ENCODE measurements around the gene AKAP8.

Gene AKAP8

GRCh38 chr19:15381864-15382263, 2.3 kb upstream of the AKAP8 start:
- 0 out of 2 replicates have a peak overlapping the region, but pooled peaks have one; percentile 61 for H3K9ac ChIP-seq (ENCODE audit: low read depth, low read length)
- H3K4me3 ChIP-seq (ENCODE audit: low read length), result no peak overlapping the region
- no peak overlapping the region for H3K27ac ChIP-seq (ENCODE audit: low read length)
- no peaks in the 10 kb centered on the region for H3K27me3 ChIP-seq (ENCODE audit: insufficient read depth, low read length)
- H3K36me3 ChIP-seq (ENCODE audit: insufficient read depth, low read depth, low read length), result peaks cover 22% of the 10 kb centered on the region
- H3K9me3 ChIP-seq (ENCODE audit: insufficient read depth, low read depth, low read length), result no peaks in the 10 kb centered on the region
- H3K4me1 ChIP-seq (ENCODE audit: insufficient read depth, low read length), result no peaks in the 10 kb centered on the region; the same call in 1 of the 2 replicates

GRCh38 chr19:15381429-15381828, 1.8 kb upstream of the AKAP8 start:
- Histone ChIP-seq H3K4me3 (ENCODE audit: low read length) (peak overlapping the region; percentile 82), H3K9me3 (ENCODE audit: insufficient read depth, low read depth, low read length) (no peaks in the 10 kb centered on the region), H3K9ac (ENCODE audit: low read depth, low read length) (peak overlapping the region; percentile 61; the same call in 1 of the 2 replicates), H3K36me3 (ENCODE audit: insufficient read depth, low read depth, low read length) (peaks cover 17% of the 10 kb centered on the region), H3K27me3 (ENCODE audit: insufficient read depth, low read length) (no peaks in the 10 kb centered on the region), H3K4me1 (ENCODE audit: insufficient read depth, low read length) (no peaks in the 10 kb centered on the region; the same call in 1 of the 2 replicates), H3K27ac (ENCODE audit: low read length) (no peak overlapping the region)

- H3K9me3 ChIP-seq (ENCODE audit: insufficient read depth, low read depth, low read length), result no peaks in the 10 kb centered on the region
- H3K27me3 ChIP-seq (ENCODE audit: insufficient read depth, low read length), result no peaks in the 10 kb centered on the region
- peaks cover 13% of the 10 kb centered on the region; the same call in 1 of the 2 replicates for H3K36me3 ChIP-seq (ENCODE audit: insufficient read depth, low read depth, low read length)
- peak overlapping the region; percentile 82 for H3K4me3 ChIP-seq (ENCODE audit: low read length)
- peak overlapping the region; percentile 61 for H3K9ac ChIP-seq (ENCODE audit: low read depth, low read length)
- peak overlapping the region; percentile 67 for H3K27ac ChIP-seq (ENCODE audit: low read length)
- H3K4me1 ChIP-seq (ENCODE audit: insufficient read depth, low read length), result no peaks in the 10 kb centered on the region; the same call in 1 of the 2 replicates
Measured at GRCh38 chr19:15379999-15380647, 536 bp upstream of the AKAP8 start.

GRCh38 chr19:15378534-15379082, 979 bp downstream of the AKAP8 start:
- Histone ChIP-seq H3K4me3 (ENCODE audit: low read length) (peak overlapping the region; percentile 87), H3K9ac (ENCODE audit: low read depth, low read length) (peak overlapping the region; percentile 89), H3K4me1 (ENCODE audit: insufficient read depth, low read length) (no peaks in the 10 kb centered on the region; the same call in 1 of the 2 replicates), H3K9me3 (ENCODE audit: insufficient read depth, low read depth, low read length) (no peaks in the 10 kb centered on the region), H3K36me3 (ENCODE audit: insufficient read depth, low read depth, low read length) (peaks cover 15% of the 10 kb centered on the region; the same call in 1 of the 2 replicates), H3K27me3 (ENCODE audit: insufficient read depth, low read length) (no peaks in the 10 kb centered on the region), H3K27ac (ENCODE audit: low read length) (peak overlapping the region; percentile 75)

GRCh38 chr19:15374796-15375440, 4.7 kb downstream of the AKAP8 start:
- H3K4me1 ChIP-seq (ENCODE audit: insufficient read depth, low read length), result no peaks in the 10 kb centered on the region; the same call in 1 of the 2 replicates
- no peak overlapping the region for H3K4me3 ChIP-seq (ENCODE audit: low read length)
- H3K36me3 ChIP-seq (ENCODE audit: insufficient read depth, low read depth, low read length), result peaks cover 39% of the 10 kb centered on the region
- no peaks in the 10 kb centered on the region for H3K9me3 ChIP-seq (ENCODE audit: insufficient read depth, low read depth, low read length)
- no peaks in the 10 kb centered on the region for H3K27me3 ChIP-seq (ENCODE audit: insufficient read depth, low read length)
- H3K27ac ChIP-seq (ENCODE audit: low read length), result no peak overlapping the region
- no peak overlapping the region for H3K9ac ChIP-seq (ENCODE audit: low read depth, low read length)

- no peak overlapping the region for H3K27ac ChIP-seq (ENCODE audit: low read length)
- no peaks in the 10 kb centered on the region for H3K9me3 ChIP-seq (ENCODE audit: insufficient read depth, low read depth, low read length)
- peaks cover 46% of the 10 kb centered on the region for H3K36me3 ChIP-seq (ENCODE audit: insufficient read depth, low read depth, low read length)
- no peaks in the 10 kb centered on the region for H3K27me3 ChIP-seq (ENCODE audit: insufficient read depth, low read length)
- no peaks in the 10 kb centered on the region; the same call in 1 of the 2 replicates for H3K4me1 ChIP-seq (ENCODE audit: insufficient read depth, low read length)
- no peak overlapping the region for H3K4me3 ChIP-seq (ENCODE audit: low read length)
- H3K9ac ChIP-seq (ENCODE audit: low read depth, low read length), result no peak overlapping the region
Measured at GRCh38 chr19:15374105-15374651, 5.4 kb downstream of the AKAP8 start.

GRCh38 chr19:15373644-15374043, 5.9 kb downstream of the AKAP8 start:
- Histone ChIP-seq H3K27me3 (ENCODE audit: insufficient read depth, low read length) (no peaks in the 10 kb centered on the region), H3K4me3 (ENCODE audit: low read length) (no peak overlapping the region), H3K9me3 (ENCODE audit: insufficient read depth, low read depth, low read length) (no peaks in the 10 kb centered on the region), H3K9ac (ENCODE audit: low read depth, low read length) (no peak overlapping the region), H3K27ac (ENCODE audit: low read length) (no peak overlapping the region), H3K36me3 (ENCODE audit: insufficient read depth, low read depth, low read length) (peaks cover 51% of the 10 kb centered on the region), H3K4me1 (ENCODE audit: insufficient read depth, low read length) (no peaks in the 10 kb centered on the region; the same call in 1 of the 2 replicates)

- Histone ChIP-seq H3K27ac (ENCODE audit: low read length) (no peak overlapping the region), H3K36me3 (ENCODE audit: insufficient read depth, low read depth, low read length) (peaks cover 59% of the 10 kb centered on the region), H3K27me3 (ENCODE audit: insufficient read depth, low read length) (no peaks in the 10 kb centered on the region), H3K4me1 (ENCODE audit: insufficient read depth, low read length) (no peaks in the 10 kb centered on the region; the same call in 1 of the 2 replicates), H3K9me3 (ENCODE audit: insufficient read depth, low read depth, low read length) (no peaks in the 10 kb centered on the region), H3K4me3 (ENCODE audit: low read length) (no peak overlapping the region), H3K9ac (ENCODE audit: low read depth, low read length) (no peak overlapping the region)
Measured at GRCh38 chr19:15372891-15373301, 6.7 kb downstream of the AKAP8 start.

- Histone ChIP-seq H3K9ac (ENCODE audit: low read depth, low read length) (no peak overlapping the region), H3K9me3 (ENCODE audit: insufficient read depth, low read depth, low read length) (no peaks in the 10 kb centered on the region), H3K27ac (ENCODE audit: low read length) (no peak overlapping the region), H3K27me3 (ENCODE audit: insufficient read depth, low read length) (no peaks in the 10 kb centered on the region), H3K4me1 (ENCODE audit: insufficient read depth, low read length) (no peaks in the 10 kb centered on the region; the same call in 1 of the 2 replicates), H3K36me3 (ENCODE audit: insufficient read depth, low read depth, low read length) (peaks cover 63% of the 10 kb centered on the region), H3K4me3 (ENCODE audit: low read length) (no peak overlapping the region)
Measured at GRCh38 chr19:15372470-15372869, 7.1 kb downstream of the AKAP8 start.

GRCh38 chr19:15371786-15372380, 7.7 kb downstream of the AKAP8 start:
- H3K9me3 ChIP-seq (ENCODE audit: insufficient read depth, low read depth, low read length), result no peaks in the 10 kb centered on the region
- H3K4me3 ChIP-seq (ENCODE audit: low read length), result no peak overlapping the region
- H3K27ac ChIP-seq (ENCODE audit: low read length), result no peak overlapping the region
- H3K36me3 ChIP-seq (ENCODE audit: insufficient read depth, low read depth, low read length), result peaks cover 69% of the 10 kb centered on the region
- no peak overlapping the region for H3K9ac ChIP-seq (ENCODE audit: low read depth, low read length)
- H3K27me3 ChIP-seq (ENCODE audit: insufficient read depth, low read length), result no peaks in the 10 kb centered on the region
- H3K4me1 ChIP-seq (ENCODE audit: insufficient read depth, low read length), result no peaks in the 10 kb centered on the region

- no peaks in the 10 kb centered on the region for H3K27me3 ChIP-seq (ENCODE audit: insufficient read depth, low read length)
- no peak overlapping the region for H3K4me3 ChIP-seq (ENCODE audit: low read length)
- H3K9me3 ChIP-seq (ENCODE audit: insufficient read depth, low read depth, low read length), result no peaks in the 10 kb centered on the region
- H3K4me1 ChIP-seq (ENCODE audit: insufficient read depth, low read length), result no peaks in the 10 kb centered on the region
- no peak overlapping the region for H3K27ac ChIP-seq (ENCODE audit: low read length)
- H3K9ac ChIP-seq (ENCODE audit: low read depth, low read length), result no peak overlapping the region
- H3K36me3 ChIP-seq (ENCODE audit: insufficient read depth, low read depth, low read length), result peaks cover 75% of the 10 kb centered on the region
Measured at GRCh38 chr19:15371119-15371518, 8.5 kb downstream of the AKAP8 start.

Measured in iPS-20b (cell line).